Nucleus accumbens (tissue), 56 donors: ENCODE measurements around the gene CARD16.

Experiments used
- DNase-seq, 56 donors: peaks; one replicate each; lab custom pipeline; 2025; lab: John Stamatoyannopoulos, UW

Gene CARD16

GRCh38 chr11:104999721-105000120, 45.4 kb downstream of the CARD16 start:
- DNase-seq: no peak

- DNase-seq: no peak
Measured at GRCh38 chr11:104997288-104997687, 47.8 kb downstream of the CARD16 start.

- DNase-seq: no peak
Measured at GRCh38 chr11:104995001-104995408, 50.1 kb downstream of the CARD16 start.

- no peak for DNase-seq
Measured at GRCh38 chr11:104992781-104993180, 52.4 kb downstream of the CARD16 start.

- no peak for DNase-seq
Measured at GRCh38 chr11:104991994-104992393, 53.1 kb downstream of the CARD16 start.
